HG02852 (cell line): ENCODE data around the gene VPS4A.
"Not testable (repeated sequence)": the region's sequence is repeated elsewhere in the genome, so short reads cannot be mapped to it uniquely, and the experiment has no call there.

Experiments
- ATAC-seq: cut with Tn5 transposase; IDR thresholded peaks from one replicate; pipeline ENCODE4 v1.9.1; 2021; ENCODE audit warnings: mild to moderate bottlenecking, moderate library complexity; ENCODE audit not compliant: unreplicated experiment

The VPS4A gene

GRCh38 chr16:69310653-69311532, at the start of gene VPS4A:
TSS of gene VPS4A (plus strand) at chr16:69311350. CDS start at chr16:69311512, 162 bp downstream.
- ATAC-seq: peak; percentile 92

- no peak for ATAC-seq
Measured at GRCh38 chr16:69266334-69267063, 44.7 kb upstream of the VPS4A start.

- ATAC-seq: no peak
Measured at GRCh38 chr16:69267633-69268032, 43.5 kb upstream of the VPS4A start.

GRCh38 chr16:69270395-69270794, 40.8 kb upstream of the VPS4A start:
- no peak for ATAC-seq

- ATAC-seq: no peak
Measured at GRCh38 chr16:69270831-69271230, 40.3 kb upstream of the VPS4A start.

- no peak for ATAC-seq
Measured at GRCh38 chr16:69273009-69273408, 38.1 kb upstream of the VPS4A start.

- ATAC-seq: no peak
Measured at GRCh38 chr16:69274699-69275235, 36.4 kb upstream of the VPS4A start.

GRCh38 chr16:69276148-69277115, 34.7 kb upstream of the VPS4A start:
- no peak for ATAC-seq

GRCh38 chr16:69277413-69277812, 33.7 kb upstream of the VPS4A start:
- ATAC-seq: no peak

GRCh38 chr16:69283851-69284250, 27.3 kb upstream of the VPS4A start:
- no peak for ATAC-seq

GRCh38 chr16:69285240-69285639, 25.9 kb upstream of the VPS4A start:
- no peak for ATAC-seq

- no peak for ATAC-seq
Measured at GRCh38 chr16:69286941-69287713, 24.0 kb upstream of the VPS4A start.

GRCh38 chr16:69291657-69292056, 19.5 kb upstream of the VPS4A start:
- not testable (repeated sequence) for ATAC-seq

GRCh38 chr16:69293401-69293800, 17.7 kb upstream of the VPS4A start:
- ATAC-seq: no peak

- no peak for ATAC-seq
Measured at GRCh38 chr16:69294051-69294450, 17.1 kb upstream of the VPS4A start.

GRCh38 chr16:69296771-69297170, 14.4 kb upstream of the VPS4A start:
- ATAC-seq: not testable (repeated sequence)

GRCh38 chr16:69298261-69298660, 12.9 kb upstream of the VPS4A start:
- ATAC-seq: no peak

- ATAC-seq: no peak
Measured at GRCh38 chr16:69301187-69301586, 10.0 kb upstream of the VPS4A start.

GRCh38 chr16:69301861-69302260, 9.3 kb upstream of the VPS4A start:
- no peak for ATAC-seq

GRCh38 chr16:69302301-69302700, 8.8 kb upstream of the VPS4A start:
- ATAC-seq: no peak
